C4-2B (cell line): ENCODE results near the gene NPAS3.

Source experiments
- ZFX ChIP-seq: fragments of 450-650 bp; IDR thresholded peaks from 2 replicates; pipeline ENCODE4 v1.6.1; 2017
- TF ChIP-seq, protein P1 (sequence below): fragments of 450-650 bp; conservative IDR thresholded peaks from 2 replicates; pipeline ENCODE4 v1.5.1; 2017; ENCODE audit warnings: mild to moderate bottlenecking

DNA sequence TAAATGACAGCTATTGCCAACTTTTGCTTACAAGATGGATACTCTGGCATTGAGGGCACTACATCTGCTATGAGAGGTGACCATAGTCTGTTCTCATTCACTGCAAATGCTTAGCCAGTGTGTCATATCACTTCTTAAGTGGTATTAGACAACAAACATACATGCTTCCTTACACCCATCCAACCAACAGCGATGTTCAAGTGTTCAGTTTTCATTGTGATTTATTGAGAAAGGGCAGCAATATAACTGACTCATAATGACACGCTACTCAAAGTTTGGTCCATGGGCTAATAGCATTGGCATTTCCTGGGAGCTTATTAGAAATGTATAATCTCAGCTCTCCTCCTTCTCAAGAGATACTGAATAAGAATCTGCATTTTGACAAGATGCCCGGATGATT is 181.7 kb downstream of the NPAS3 start:
- TF ChIP-seq, protein P1, sequence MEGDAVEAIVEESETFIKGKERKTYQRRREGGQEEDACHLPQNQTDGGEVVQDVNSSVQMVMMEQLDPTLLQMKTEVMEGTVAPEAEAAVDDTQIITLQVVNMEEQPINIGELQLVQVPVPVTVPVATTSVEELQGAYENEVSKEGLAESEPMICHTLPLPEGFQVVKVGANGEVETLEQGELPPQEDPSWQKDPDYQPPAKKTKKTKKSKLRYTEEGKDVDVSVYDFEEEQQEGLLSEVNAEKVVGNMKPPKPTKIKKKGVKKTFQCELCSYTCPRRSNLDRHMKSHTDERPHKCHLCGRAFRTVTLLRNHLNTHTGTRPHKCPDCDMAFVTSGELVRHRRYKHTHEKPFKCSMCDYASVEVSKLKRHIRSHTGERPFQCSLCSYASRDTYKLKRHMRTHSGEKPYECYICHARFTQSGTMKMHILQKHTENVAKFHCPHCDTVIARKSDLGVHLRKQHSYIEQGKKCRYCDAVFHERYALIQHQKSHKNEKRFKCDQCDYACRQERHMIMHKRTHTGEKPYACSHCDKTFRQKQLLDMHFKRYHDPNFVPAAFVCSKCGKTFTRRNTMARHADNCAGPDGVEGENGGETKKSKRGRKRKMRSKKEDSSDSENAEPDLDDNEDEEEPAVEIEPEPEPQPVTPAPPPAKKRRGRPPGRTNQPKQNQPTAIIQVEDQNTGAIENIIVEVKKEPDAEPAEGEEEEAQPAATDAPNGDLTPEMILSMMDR = no peak
- no peak for TF ChIP-seq ZFX
